Parathyroid adenoma (tissue), 2 donors: ENCODE data around the gene CD300H.

ENCODE experiments used
- H2AFZ ChIP-seq: fragments of 300-600 bp; sonication (generic); one replicate; pipeline ENCODE4 v1.7.0; 2017; ENCODE audit warnings: antibody characterized with exemption, mild to moderate bottlenecking
- H3K27ac ChIP-seq: fragments of 300-600 bp; sonication (generic); one replicate; pipeline ENCODE4 v1.7.0; 2017
- H3K27me3 ChIP-seq: fragments of 300-600 bp; sonication (generic); one replicate; pipeline ENCODE4 v1.7.0; 2017; ENCODE audit warnings: low read length; ENCODE audit not compliant: control insufficient read depth, insufficient read depth
- H3K36me3 ChIP-seq: fragments of 300-600 bp; sonication (generic); one replicate; pipeline ENCODE4 v1.7.0; 2017; ENCODE audit warnings: low read length; ENCODE audit not compliant: control insufficient read depth, insufficient read depth
- H3K4me1 ChIP-seq: fragments of 300-600 bp; sonication (generic); one replicate; pipeline ENCODE4 v1.7.0; 2017; ENCODE audit warnings: control low read depth
- H3K4me2 ChIP-seq: fragments of 300-600 bp; sonication (generic); one replicate; pipeline ENCODE4 v1.7.0; 2017; ENCODE audit warnings: low read length
- H3K4me3 ChIP-seq: fragments of 300-600 bp; sonication (generic); one replicate; pipeline ENCODE4 v1.7.0; 2017; ENCODE audit warnings: low read depth, low read length
- H3K79me2 ChIP-seq: fragments of 300-600 bp; sonication (generic); one replicate; pipeline ENCODE4 v1.7.0; 2017; ENCODE audit warnings: control low read depth
- H3K9ac ChIP-seq: fragments of 300-600 bp; sonication (generic); one replicate; pipeline ENCODE4 v1.7.0; 2017; ENCODE audit warnings: mild to moderate bottlenecking
- H3K9me3 ChIP-seq: fragments of 300-600 bp; sonication (generic); one replicate; pipeline ENCODE4 v1.7.0; 2017; ENCODE audit warnings: low read length; ENCODE audit not compliant: control insufficient read depth
- TF ChIP-seq, protein P1 (sequence below): fragments of 300-600 bp; sonication (generic); IDR thresholded peaks from one replicate; pipeline ENCODE4 v1.7.0; 2017; ENCODE audit warnings: antibody characterized with exemption, mild to moderate bottlenecking
- donor health status: primary hyperparathyroidism.

CD300H gene

DNA sequence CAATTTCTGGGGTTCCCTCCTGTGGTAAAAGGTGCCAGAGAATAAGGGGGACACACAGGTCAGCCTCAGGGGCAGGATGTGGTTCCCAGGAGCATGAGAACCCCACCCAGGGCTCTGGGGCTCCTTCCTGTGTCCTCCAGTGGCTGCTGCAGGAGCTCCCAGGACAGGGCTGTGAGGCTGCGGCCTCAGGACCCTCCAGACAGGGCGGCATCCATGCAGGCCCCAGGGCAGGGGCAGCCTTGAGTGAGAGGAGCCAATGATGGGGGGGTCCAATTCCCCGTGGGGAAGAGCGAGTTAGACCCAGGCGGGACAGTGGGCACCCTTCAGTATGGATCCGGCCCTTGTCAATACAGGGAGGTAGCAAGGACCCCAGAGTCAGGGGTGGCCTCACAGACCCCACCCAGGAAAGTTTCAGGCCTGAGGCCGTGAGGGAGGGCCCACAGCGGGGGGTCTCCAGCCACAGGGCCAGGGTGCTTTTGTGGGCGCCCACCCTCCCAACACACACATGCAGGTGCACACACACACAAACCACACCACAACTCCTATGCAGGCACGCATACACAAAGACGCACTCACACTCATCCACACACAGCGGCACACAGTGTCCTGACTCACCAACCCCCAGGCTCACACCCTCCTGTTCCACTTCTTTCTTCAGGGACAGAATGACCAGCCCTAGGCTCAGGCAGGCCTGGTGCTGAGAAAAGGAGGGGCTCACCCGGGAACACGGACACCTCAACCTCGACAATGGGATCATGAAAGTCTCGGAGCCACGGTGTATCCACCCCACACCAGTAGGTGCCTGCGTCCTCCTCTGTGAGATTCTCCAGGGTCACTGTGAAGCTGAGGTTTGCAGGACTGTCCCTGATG, 23.2 kb downstream of the CD300H start:
- Histone ChIP-seq H3K9ac (no peak overlapping the region), H3K27ac (no peak overlapping the region), H3K27me3 (no peaks in the 10 kb centered on the region), H3K36me3 (no peaks in the 10 kb centered on the region), H2AFZ (no peak overlapping the region), H3K4me1 (no peaks in the 10 kb centered on the region), H3K9me3 (no peaks in the 10 kb centered on the region), H3K4me3 (no peak overlapping the region), H3K79me2 (no peaks in the 10 kb centered on the region), H3K4me2 (no peak overlapping the region)
- TF ChIP-seq, protein P1, sequence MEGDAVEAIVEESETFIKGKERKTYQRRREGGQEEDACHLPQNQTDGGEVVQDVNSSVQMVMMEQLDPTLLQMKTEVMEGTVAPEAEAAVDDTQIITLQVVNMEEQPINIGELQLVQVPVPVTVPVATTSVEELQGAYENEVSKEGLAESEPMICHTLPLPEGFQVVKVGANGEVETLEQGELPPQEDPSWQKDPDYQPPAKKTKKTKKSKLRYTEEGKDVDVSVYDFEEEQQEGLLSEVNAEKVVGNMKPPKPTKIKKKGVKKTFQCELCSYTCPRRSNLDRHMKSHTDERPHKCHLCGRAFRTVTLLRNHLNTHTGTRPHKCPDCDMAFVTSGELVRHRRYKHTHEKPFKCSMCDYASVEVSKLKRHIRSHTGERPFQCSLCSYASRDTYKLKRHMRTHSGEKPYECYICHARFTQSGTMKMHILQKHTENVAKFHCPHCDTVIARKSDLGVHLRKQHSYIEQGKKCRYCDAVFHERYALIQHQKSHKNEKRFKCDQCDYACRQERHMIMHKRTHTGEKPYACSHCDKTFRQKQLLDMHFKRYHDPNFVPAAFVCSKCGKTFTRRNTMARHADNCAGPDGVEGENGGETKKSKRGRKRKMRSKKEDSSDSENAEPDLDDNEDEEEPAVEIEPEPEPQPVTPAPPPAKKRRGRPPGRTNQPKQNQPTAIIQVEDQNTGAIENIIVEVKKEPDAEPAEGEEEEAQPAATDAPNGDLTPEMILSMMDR: no peak

DNA sequence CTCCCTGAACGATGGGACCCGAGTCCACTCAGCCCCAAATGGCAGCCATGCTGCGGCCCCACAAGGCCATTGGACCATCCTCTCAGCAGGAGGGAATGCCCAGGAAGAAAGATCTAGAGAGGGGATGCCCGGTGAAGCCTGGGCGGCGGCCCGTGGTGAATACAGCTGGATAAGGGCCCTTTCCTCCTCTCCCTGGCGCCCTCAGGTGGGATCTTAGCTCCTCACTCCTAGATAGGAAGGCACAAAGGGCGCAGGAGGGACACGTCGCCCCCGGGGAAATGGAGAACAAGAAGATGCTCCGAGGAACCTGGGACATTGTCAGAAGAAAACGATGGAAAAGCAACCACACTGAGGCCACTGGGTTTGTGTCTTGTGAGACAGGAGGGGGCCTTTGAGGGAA, 23.9 kb downstream of the CD300H start:
- TF ChIP-seq, protein P1: no peak
- Histone ChIP-seq H3K4me2 (no peak overlapping the region), H3K9me3 (no peaks in the 10 kb centered on the region), H3K4me1 (no peaks in the 10 kb centered on the region), H3K27ac (no peak overlapping the region), H3K36me3 (no peaks in the 10 kb centered on the region), H3K27me3 (no peaks in the 10 kb centered on the region), H3K4me3 (no peak overlapping the region), H3K79me2 (no peaks in the 10 kb centered on the region), H3K9ac (no peak overlapping the region), H2AFZ (no peak overlapping the region)

DNA sequence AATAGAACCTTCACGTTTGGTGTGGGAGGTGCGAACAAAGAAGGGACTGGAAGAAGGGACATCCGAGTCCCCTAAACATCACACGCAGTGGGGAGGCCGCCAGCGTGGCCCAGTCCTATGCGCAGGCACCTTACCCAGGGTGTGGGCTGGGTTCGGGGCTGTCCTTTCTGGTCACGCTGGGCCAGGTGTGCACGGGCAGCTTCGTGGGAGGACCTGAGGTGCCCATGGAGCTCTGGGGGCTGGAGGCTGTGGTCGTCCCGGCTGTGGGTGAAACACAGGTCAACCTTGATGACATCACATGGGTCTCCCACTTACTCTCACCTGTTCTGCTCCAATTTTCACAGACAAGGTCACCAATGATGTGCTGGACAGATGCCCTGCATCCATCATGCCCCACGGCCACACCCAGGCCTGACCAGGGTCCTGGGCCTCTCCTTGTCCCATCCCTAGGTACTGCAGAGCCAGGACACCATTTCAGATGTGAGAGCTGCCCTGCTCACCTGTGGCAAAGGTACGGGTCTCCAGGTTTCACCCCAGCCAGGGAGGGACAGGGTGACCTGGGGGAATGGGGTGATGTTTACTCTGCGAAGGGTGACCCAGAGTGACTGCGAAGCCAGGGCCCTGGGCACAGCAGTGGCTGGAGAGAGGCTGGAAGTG, 24.5 kb downstream of the CD300H start:
- Histone ChIP-seq H3K79me2 (no peaks in the 10 kb centered on the region), H3K9ac (no peak overlapping the region), H3K27me3 (no peaks in the 10 kb centered on the region), H3K36me3 (no peaks in the 10 kb centered on the region), H3K27ac (no peak overlapping the region), H2AFZ (no peak overlapping the region), H3K4me2 (no peak overlapping the region), H3K4me3 (no peak overlapping the region), H3K9me3 (no peaks in the 10 kb centered on the region), H3K4me1 (no peaks in the 10 kb centered on the region)
- TF ChIP-seq, protein P1: no peak

DNA sequence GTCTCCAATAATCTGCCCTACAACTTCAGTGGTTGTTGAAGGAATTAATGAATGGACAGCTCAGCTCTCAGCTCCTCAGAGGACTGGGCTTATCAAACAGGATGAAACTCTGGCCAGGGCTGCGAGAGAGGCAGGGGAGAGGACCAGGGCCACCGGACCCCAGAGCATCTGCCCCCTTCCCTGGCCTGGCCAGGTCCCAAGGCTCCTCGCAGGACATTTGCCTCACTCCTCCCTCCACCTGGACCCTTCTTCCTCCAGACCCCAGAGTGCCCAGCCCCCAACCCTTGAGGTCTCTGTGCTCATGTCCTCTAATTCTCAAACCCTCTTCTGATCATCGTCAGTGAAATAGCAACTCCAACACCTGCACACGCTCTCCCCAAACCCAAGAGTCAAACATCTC, 25.1 kb downstream of the CD300H start:
- H3K4me3 ChIP-seq: no peak overlapping the region
- H3K4me1 ChIP-seq: no peaks in the 10 kb centered on the region
- TF ChIP-seq, protein P1: no peak
- H2AFZ ChIP-seq: no peak overlapping the region
- H3K4me2 ChIP-seq: no peak overlapping the region
- H3K27ac ChIP-seq: no peak overlapping the region
- no peaks in the 10 kb centered on the region for H3K27me3 ChIP-seq
- no peaks in the 10 kb centered on the region for H3K36me3 ChIP-seq
- H3K9me3 ChIP-seq: no peaks in the 10 kb centered on the region
- no peak overlapping the region for H3K9ac ChIP-seq
- no peaks in the 10 kb centered on the region for H3K79me2 ChIP-seq
